GM23248 (cell line): ENCODE measurements around the gene WDR74. TPM values are rescaled to one million over a fixed set of nuclear protein-coding genes. Genes with fewer than 3 reads are reported as not detected.
A peak's percentile ranks its signal among the peaks of the same experiment; 100 is the strongest.

Experiments
- DNase-seq: peaks from one replicate; pipeline ENCODE4 v3.0.0-alpha.2; 2015
- H2AFZ ChIP-seq: fragments of 200-600 bp; sonication (generic); 2 replicates; pipeline ENCODE4 v1.6.1; 2016; ENCODE audit warnings: antibody characterized with exemption
- H3F3A ChIP-seq: fragments of 200-600 bp; sonication (generic); 2 replicates; pipeline ENCODE4 v1.6.1; 2016; ENCODE audit warnings: mild to moderate bottlenecking, antibody characterized with exemption, mixed run types; ENCODE audit not compliant: insufficient read depth
- H3K27ac ChIP-seq: fragments of 200-600 bp; sonication (generic); 2 replicates; pipeline ENCODE4 v1.5.1; 2016; ENCODE audit warnings: mild to moderate bottlenecking
- H3K27me3 ChIP-seq: fragments of 200-600 bp; sonication (generic); replicated peaks from 2 replicates; pipeline ENCODE4 v1.6.1; 2016; ENCODE audit warnings: mild to moderate bottlenecking; ENCODE audit not compliant: insufficient read depth
- H3K36me3 ChIP-seq: fragments of 200-600 bp; sonication (generic); 2 replicates; pipeline ENCODE4 v1.6.1; 2016; ENCODE audit warnings: low read depth, mild to moderate bottlenecking
- H3K4me1 ChIP-seq: fragments of 200-600 bp; sonication (generic); 2 replicates; pipeline ENCODE4 v1.6.1; 2016; ENCODE audit warnings: mild to moderate bottlenecking; ENCODE audit not compliant: insufficient read depth
- H3K4me2 ChIP-seq: fragments of 200-600 bp; sonication (generic); one replicate; pipeline ENCODE4 v1.6.1; 2016; ENCODE audit warnings: mild to moderate bottlenecking; ENCODE audit not compliant: unreplicated experiment
- H3K4me3 ChIP-seq: fragments of 200-600 bp; sonication (generic); 2 replicates; pipeline ENCODE4 v1.5.1; 2016; ENCODE audit warnings: mild to moderate bottlenecking
- H3K79me2 ChIP-seq: fragments of 200-600 bp; sonication (generic); 2 replicates; pipeline ENCODE4 v1.6.1; 2016; ENCODE audit warnings: mild to moderate bottlenecking; ENCODE audit not compliant: insufficient read depth
- H3K9ac ChIP-seq: fragments of 200-600 bp; sonication (generic); 2 replicates; pipeline ENCODE4 v1.6.1; 2016; ENCODE audit warnings: mild to moderate bottlenecking
- H3K9me2 ChIP-seq: fragments of 200-600 bp; sonication (generic); 2 replicates; pipeline ENCODE4 v1.6.1; 2016; ENCODE audit warnings: mixed run types, mild to moderate bottlenecking, moderate library complexity; ENCODE audit not compliant: insufficient read depth
- H3K9me3 ChIP-seq: fragments of 200-600 bp; sonication (generic); one replicate; pipeline ENCODE4 v1.6.1; 2017; ENCODE audit warnings: low read depth
- H4K20me1 ChIP-seq: fragments of 200-600 bp; sonication (generic); 2 replicates; pipeline ENCODE4 v1.6.0; 2016; ENCODE audit not compliant: insufficient read depth
- EZH2 ChIP-seq: fragments of 200-600 bp; sonication (generic); IDR thresholded peaks from 2 replicates; pipeline ENCODE4 v1.6.1; 2018; ENCODE audit warnings: antibody characterized with exemption, mild to moderate bottlenecking; ENCODE audit not compliant: insufficient read depth, poor library complexity, severe bottlenecking
- EZH2phosphoT487 ChIP-seq: fragments of 200-600 bp; sonication (generic); IDR thresholded peaks from 2 replicates; pipeline ENCODE4 v1.6.1; 2018; ENCODE audit warnings: antibody characterized with exemption, moderate library complexity, mild to moderate bottlenecking, low read depth; ENCODE audit not compliant: insufficient read depth
- WGBS, 2 experiments: methylation state at CpG; one replicate each; pipeline ENCODE4 v1.1.6; 2015 to 2017; ENCODE audit warnings: low lambda C conversion rate in 2 of 2, low coverage in 1 of 2; ENCODE audit errors: missing lambda C conversion rate in 2 of 2; 5-methylcytosine and 5-hydroxymethylcytosine counted together
- in situ Hi-C: fragments of 300-500 bp; cut with MboI; formaldehyde crosslinking; loops from 2 replicates; pipeline ENCODE4 v1.15.0; 2020
- microRNA-seq: library from miRNA; unstranded; fragments of <30 nt; microRNA quantifications from one replicate; pipeline ENCODE4, GENCODE V29; 2016; ENCODE audit warnings: borderline number of aligned reads
- polyA plus RNA-seq: library from polyadenylated mRNA; unstranded; fragments of >200 nt; fragmentation: Nextera tagmentation; extraction: Ambion mirVana; gene quantifications from 2 replicates; pipeline ENCODE4 v1.2.1, GENCODE V29; 2016
- small RNA-seq: library from RNA; depleted of rRNA; stranded (forward); fragments of <200 nt; gene quantifications from one replicate; pipeline ENCODE3, GENCODE V24; 2014; ENCODE audit warnings: low read depth, low replicate concordance
- total RNA-seq: library from RNA; depleted of rRNA; stranded (reverse); fragments of >200 nt; shearing (Covaris generic); gene quantifications from 2 replicates; pipeline ENCODE4 v1.2.3, GENCODE V29; 2014; rRNA removed

The WDR74 gene
- total and polyA plus RNA-seq, 2 experiments from 2014 or later = 33.6 to 50.4 TPM

DNA sequence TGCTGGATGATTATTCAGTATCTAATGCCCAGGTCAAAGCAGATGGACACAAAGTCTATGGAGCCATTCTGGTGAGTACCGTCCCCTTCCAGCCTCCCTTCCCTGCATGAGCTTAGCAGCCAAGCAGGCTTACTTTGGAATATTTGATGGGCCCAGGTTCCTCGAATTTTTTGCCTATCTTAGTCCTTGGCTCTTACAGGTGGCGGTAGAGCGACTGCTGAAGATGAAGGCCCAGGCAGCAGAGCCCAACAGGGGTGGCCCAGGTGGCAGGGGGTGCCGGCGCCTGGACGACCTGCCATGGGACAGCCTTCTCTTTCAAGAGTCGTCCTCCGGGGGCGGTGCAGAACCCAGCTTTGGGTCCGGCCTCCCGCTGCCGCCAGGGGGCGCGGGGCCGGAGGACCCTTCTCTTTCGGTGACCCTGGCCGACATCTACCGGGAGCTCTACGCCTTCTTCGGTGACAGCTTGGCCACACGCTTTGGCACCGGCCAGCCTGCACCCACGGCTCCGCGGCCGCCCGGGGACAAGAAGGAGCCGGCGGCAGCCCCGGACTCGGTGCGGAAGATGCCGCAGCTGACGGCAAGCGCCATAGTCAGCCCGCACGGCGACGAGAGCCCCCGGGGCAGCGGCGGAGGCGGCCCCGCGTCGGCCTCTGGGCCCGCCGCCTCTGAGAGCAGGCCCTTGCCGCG is 52.9 kb downstream of the WDR74 start:
- Histone ChIP-seq H3K4me1 (peaks cover 31% of the 10 kb centered on the region), H3F3A (peaks cover 26% of the 10 kb centered on the region), H3K9me3 (no peaks in the 10 kb centered on the region), H3K9ac (peak overlapping the region; percentile 94), H3K36me3 (0 out of 2 replicates have a peak, but pooled peaks cover 4% of the 10 kb centered on the region), H3K27ac (peak overlapping the region; percentile 95), H3K4me2 (peak overlapping the region; percentile 81), H3K4me3 (peak overlapping the region; percentile 87), H3K79me2 (peaks cover 52% of the 10 kb centered on the region), H2AFZ (peak overlapping the region; percentile 73), H3K9me2 (no peaks in the 10 kb centered on the region), H3K27me3 (no peaks in the 10 kb centered on the region), H4K20me1 (no peaks in the 10 kb centered on the region)
- in situ Hi-C loops = no loop called here
- WGBS, 2 experiments = 0 to 2% methylated on average over 34 to 38 of the region's 51 CpGs
- DNase-seq = peak; percentile 92
- no peak for TF ChIP-seq EZH2
- no peak for TF ChIP-seq EZH2phosphoT487

Small RNA genes within 50 kb of the gene (microRNA-seq; reads per million reads assigned to microRNA genes)
- gene MIR6514 (1.5 reads per million), gene MIR6748 (not detected)

Small RNA genes within 50 kb of the gene (small RNA-seq; reads per million reads assigned to genes)
- not detected for gene MIR6514
- not detected for gene RF00099
- gene RNU6-118P = not detected
- gene SNORD22 = not detected
- gene SNORD26 = not detected
- not detected for gene SNORD27
- not detected for gene SNORD28
- 25.0 reads per million, percentile 90 among the genes with 10 or more reads in this experiment for gene SNORD30

Other genes with a start within 250 kb of the WDR74 start
- 6.1 and 7.7 TPM in 2 replicates for gene TUT1, start 248.1 kb downstream of the WDR74 start, total RNA-seq
- 11.1 and 12.1 TPM in 2 replicates for gene TUT1, start 248.1 kb downstream of the WDR74 start, polyA plus RNA-seq
- 98.8 and 114 TPM in 2 replicates for gene MTA2, start 237.7 kb downstream of the WDR74 start, total RNA-seq
- 26.3 and 28.9 TPM in 2 replicates for gene MTA2, start 237.7 kb downstream of the WDR74 start, polyA plus RNA-seq
- gene EML3, start 226.8 kb downstream of the WDR74 start, total RNA-seq = 43.4 and 47.2 TPM in 2 replicates
- gene EML3, start 226.8 kb downstream of the WDR74 start, polyA plus RNA-seq = 32.8 and 34.8 TPM in 2 replicates
- gene ROM1, start 226.3 kb downstream of the WDR74 start, total RNA-seq = 3.4 and 6.5 TPM in 2 replicates
- 5.4 and 8.8 TPM in 2 replicates for gene ROM1, start 226.3 kb downstream of the WDR74 start, polyA plus RNA-seq
- 32.1 and 35.6 TPM in 2 replicates for gene B3GAT3, start 217.6 kb downstream of the WDR74 start, total RNA-seq
- 44.2 and 46.7 TPM in 2 replicates for gene B3GAT3, start 217.6 kb downstream of the WDR74 start, polyA plus RNA-seq
- gene GANAB, start 193.0 kb downstream of the WDR74 start, total RNA-seq = 307 and 312 TPM in 2 replicates
- 224 and 225 TPM in 2 replicates for gene GANAB, start 193.0 kb downstream of the WDR74 start, polyA plus RNA-seq
- gene INTS5, start 186.3 kb downstream of the WDR74 start, total RNA-seq = 26.4 and 30.4 TPM in 2 replicates
- 17.1 and 18.9 TPM in 2 replicates for gene INTS5, start 186.3 kb downstream of the WDR74 start, polyA plus RNA-seq
- gene C11orf98, start 174.4 kb downstream of the WDR74 start, total RNA-seq = 16.6 and 24.2 TPM in 2 replicates
- 76.8 and 77.9 TPM in 2 replicates for gene C11orf98, start 174.4 kb downstream of the WDR74 start, polyA plus RNA-seq
- 5.4 and 6.1 TPM in 2 replicates for gene CSKMT, start 174.3 kb downstream of the WDR74 start, total RNA-seq
- 2.9 and 3.6 TPM in 2 replicates for gene CSKMT, start 174.3 kb downstream of the WDR74 start, polyA plus RNA-seq
- gene UQCC3, start 167.9 kb downstream of the WDR74 start, total RNA-seq = 2.3 and 5.9 TPM in 2 replicates
- 14.5 and 15.1 TPM in 2 replicates for gene UQCC3, start 167.9 kb downstream of the WDR74 start, polyA plus RNA-seq
- gene LBHD1, start 167.3 kb downstream of the WDR74 start, total RNA-seq = 5.8 and 12.6 TPM in 2 replicates
- 3.6 and 4.3 TPM in 2 replicates for gene LBHD1, start 167.3 kb downstream of the WDR74 start, polyA plus RNA-seq
- 131 and 135 TPM in 2 replicates for gene UBXN1, start 160.5 kb downstream of the WDR74 start, total RNA-seq
- gene UBXN1, start 160.5 kb downstream of the WDR74 start, polyA plus RNA-seq = 84.0 and 85.3 TPM in 2 replicates
- 6.9 and 12.3 TPM in 2 replicates for gene LRRN4CL, start 150.1 kb downstream of the WDR74 start, total RNA-seq
- 2.1 and 2.3 TPM in 2 replicates for gene LRRN4CL, start 150.1 kb downstream of the WDR74 start, polyA plus RNA-seq
- gene BSCL2, start 132.2 kb downstream of the WDR74 start, total RNA-seq = 51.0 and 63.5 TPM in 2 replicates
- gene BSCL2, start 132.2 kb downstream of the WDR74 start, polyA plus RNA-seq = 74.5 and 79.0 TPM in 2 replicates
- not detected in 2 replicates for gene GNG3, start 131.9 kb downstream of the WDR74 start, total RNA-seq
- 0.29 TPM in 1 of 2 replicates, not detected in the other for gene GNG3, start 131.9 kb downstream of the WDR74 start, polyA plus RNA-seq
- 2.9 and 5.0 TPM in 2 replicates for gene HNRNPUL2, start 112.1 kb downstream of the WDR74 start, total RNA-seq
- gene HNRNPUL2, start 112.1 kb downstream of the WDR74 start, polyA plus RNA-seq = 2.1 and 3.1 TPM in 2 replicates
- gene TTC9C, start 111.1 kb downstream of the WDR74 start, total RNA-seq = 28.9 and 54.6 TPM in 2 replicates
- gene TTC9C, start 111.1 kb downstream of the WDR74 start, polyA plus RNA-seq = 40.1 and 46.6 TPM in 2 replicates
- 6.6 and 8.0 TPM in 2 replicates for gene ZBTB3, start 85.4 kb downstream of the WDR74 start, total RNA-seq
- 4.9 and 5.5 TPM in 2 replicates for gene ZBTB3, start 85.4 kb downstream of the WDR74 start, polyA plus RNA-seq
- gene POLR2G, start 78.0 kb downstream of the WDR74 start, total RNA-seq = 61.2 and 73.3 TPM in 2 replicates
- gene POLR2G, start 78.0 kb downstream of the WDR74 start, polyA plus RNA-seq = 154 and 156 TPM in 2 replicates
- 11.6 and 22.5 TPM in 2 replicates for gene TAF6L, start 68.2 kb downstream of the WDR74 start, total RNA-seq
- gene TAF6L, start 68.2 kb downstream of the WDR74 start, polyA plus RNA-seq = 8.2 and 9.1 TPM in 2 replicates
- gene TMEM179B, start 52.2 kb downstream of the WDR74 start, total RNA-seq = 73.3 and 151 TPM in 2 replicates
- gene TMEM179B, start 52.2 kb downstream of the WDR74 start, polyA plus RNA-seq = 140 and 150 TPM in 2 replicates
- gene TMEM223, start 47.6 kb downstream of the WDR74 start, total RNA-seq = 32.0 and 33.4 TPM in 2 replicates
- 31.4 and 34.2 TPM in 2 replicates for gene TMEM223, start 47.6 kb downstream of the WDR74 start, polyA plus RNA-seq
- gene NXF1, start 34.1 kb downstream of the WDR74 start, total RNA-seq = 25.0 and 32.0 TPM in 2 replicates
- gene NXF1, start 34.1 kb downstream of the WDR74 start, polyA plus RNA-seq = 51.1 and 53.3 TPM in 2 replicates
- 43.9 and 45.7 TPM in 2 replicates for gene STX5, start 7.5 kb downstream of the WDR74 start, total RNA-seq
- gene STX5, start 7.5 kb downstream of the WDR74 start, polyA plus RNA-seq = 32.0 and 34.0 TPM in 2 replicates
- not detected in 2 replicates for gene TEX54, start 6.7 kb downstream of the WDR74 start, total RNA-seq
- gene TEX54, start 6.7 kb downstream of the WDR74 start, polyA plus RNA-seq = 0.44 TPM in 1 of 2 replicates, not detected in the other
- gene SLC3A2, start 41.3 kb upstream of the WDR74 start, total RNA-seq = 290 and 301 TPM in 2 replicates
- gene SLC3A2, start 41.3 kb upstream of the WDR74 start, polyA plus RNA-seq = 310 and 319 TPM in 2 replicates
- not detected in 2 replicates for gene CHRM1, start 81.8 kb upstream of the WDR74 start, total RNA-seq
- not detected in 2 replicates for gene CHRM1, start 81.8 kb upstream of the WDR74 start, polyA plus RNA-seq
- not detected in 2 replicates for gene SLC22A6, start 145.4 kb upstream of the WDR74 start, total RNA-seq
- gene SLC22A6, start 145.4 kb upstream of the WDR74 start, polyA plus RNA-seq = not detected in 2 replicates
- gene SLC22A8, start 176.3 kb upstream of the WDR74 start, total RNA-seq = not detected in 2 replicates
- not detected in 2 replicates for gene SLC22A8, start 176.3 kb upstream of the WDR74 start, polyA plus RNA-seq